GM19452 (cell line): ENCODE data around the gene COL6A6.

Experiments used
- ATAC-seq: cut with Tn5 transposase; IDR thresholded peaks from one replicate; pipeline ENCODE4 v1.9.1; 2021; ENCODE audit not compliant: unreplicated experiment

Gene COL6A6, protein sequence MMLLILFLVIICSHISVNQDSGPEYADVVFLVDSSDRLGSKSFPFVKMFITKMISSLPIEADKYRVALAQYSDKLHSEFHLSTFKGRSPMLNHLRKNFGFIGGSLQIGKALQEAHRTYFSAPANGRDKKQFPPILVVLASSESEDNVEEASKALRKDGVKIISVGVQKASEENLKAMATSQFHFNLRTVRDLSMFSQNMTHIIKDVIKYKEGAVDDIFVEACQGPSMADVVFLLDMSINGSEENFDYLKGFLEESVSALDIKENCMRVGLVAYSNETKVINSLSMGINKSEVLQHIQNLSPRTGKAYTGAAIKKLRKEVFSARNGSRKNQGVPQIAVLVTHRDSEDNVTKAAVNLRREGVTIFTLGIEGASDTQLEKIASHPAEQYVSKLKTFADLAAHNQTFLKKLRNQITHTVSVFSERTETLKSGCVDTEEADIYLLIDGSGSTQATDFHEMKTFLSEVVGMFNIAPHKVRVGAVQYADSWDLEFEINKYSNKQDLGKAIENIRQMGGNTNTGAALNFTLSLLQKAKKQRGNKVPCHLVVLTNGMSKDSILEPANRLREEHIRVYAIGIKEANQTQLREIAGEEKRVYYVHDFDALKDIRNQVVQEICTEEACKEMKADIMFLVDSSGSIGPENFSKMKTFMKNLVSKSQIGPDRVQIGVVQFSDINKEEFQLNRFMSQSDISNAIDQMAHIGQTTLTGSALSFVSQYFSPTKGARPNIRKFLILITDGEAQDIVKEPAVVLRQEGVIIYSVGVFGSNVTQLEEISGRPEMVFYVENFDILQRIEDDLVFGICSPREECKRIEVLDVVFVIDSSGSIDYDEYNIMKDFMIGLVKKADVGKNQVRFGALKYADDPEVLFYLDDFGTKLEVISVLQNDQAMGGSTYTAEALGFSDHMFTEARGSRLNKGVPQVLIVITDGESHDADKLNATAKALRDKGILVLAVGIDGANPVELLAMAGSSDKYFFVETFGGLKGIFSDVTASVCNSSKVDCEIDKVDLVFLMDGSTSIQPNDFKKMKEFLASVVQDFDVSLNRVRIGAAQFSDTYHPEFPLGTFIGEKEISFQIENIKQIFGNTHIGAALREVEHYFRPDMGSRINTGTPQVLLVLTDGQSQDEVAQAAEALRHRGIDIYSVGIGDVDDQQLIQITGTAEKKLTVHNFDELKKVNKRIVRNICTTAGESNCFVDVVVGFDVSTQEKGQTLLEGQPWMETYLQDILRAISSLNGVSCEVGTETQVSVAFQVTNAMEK (N-terminal part only)

DNA sequence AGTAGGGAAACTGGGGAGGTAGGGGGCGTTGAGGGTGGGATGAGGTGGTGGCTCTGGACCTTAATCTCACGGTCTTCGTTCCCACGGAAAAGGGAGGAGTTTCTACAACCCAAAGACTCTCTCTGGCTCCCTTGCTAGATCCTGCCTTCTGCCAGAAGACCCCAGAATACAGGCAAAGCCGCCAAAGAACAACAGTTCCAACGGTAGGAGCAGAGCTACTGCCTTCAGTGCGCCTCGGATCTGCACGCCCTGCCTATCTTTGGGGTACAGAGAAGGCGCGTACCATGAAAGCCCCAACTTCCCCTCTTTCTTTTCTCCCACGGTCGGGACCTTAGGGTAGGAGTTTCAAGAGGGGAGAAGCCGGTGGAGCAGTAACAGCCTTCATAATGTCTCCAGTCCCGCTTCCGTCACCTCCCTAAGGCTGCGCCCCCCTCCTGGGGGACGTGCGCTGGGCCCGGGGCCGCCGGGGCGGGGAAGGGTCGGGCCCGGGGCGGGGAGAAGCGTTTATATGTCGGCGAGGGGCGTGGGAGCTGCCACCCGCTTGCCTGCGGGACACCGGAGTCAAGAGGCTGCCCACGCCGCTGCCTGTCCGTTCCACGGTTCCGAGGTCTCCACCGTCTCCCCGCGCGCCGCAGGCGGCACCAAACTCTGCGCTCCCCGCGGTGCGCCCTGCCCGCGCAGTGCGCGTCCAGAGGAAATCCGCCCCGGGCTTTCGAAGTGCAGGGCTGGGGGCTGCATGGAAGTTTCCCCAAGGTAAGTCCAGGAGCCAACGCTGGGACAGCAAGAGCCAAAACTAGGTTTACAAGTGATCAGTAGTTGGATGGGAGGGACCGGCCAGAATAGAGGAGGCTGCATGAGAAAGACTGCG, at the start of gene COL6A6:
Gene COL6A6 (plus strand): TSS at position 533 of the 868 bp plus-strand sequence. CDS start 43,188 bp downstream, outside the sequence.
- no peak for ATAC-seq

DNA sequence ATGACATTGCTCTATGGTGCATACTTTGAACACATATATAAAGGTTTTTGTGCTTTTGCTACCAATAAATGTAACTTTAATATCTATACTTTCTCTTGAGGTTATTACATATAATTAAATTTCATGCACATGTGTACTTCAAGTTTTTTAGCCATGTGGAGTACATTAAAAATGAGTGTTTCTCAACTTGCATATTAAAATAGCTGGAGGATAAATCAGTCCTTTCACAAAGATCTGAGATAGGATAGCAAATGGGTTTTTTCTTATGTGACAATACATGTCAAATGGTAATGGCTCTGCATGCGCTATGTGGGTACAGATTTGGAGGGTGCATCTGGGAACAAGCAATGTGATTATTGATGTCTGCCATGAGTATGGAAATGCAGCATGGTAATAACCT, 48.7 kb upstream of the COL6A6 start:
- ATAC-seq = no peak

DNA sequence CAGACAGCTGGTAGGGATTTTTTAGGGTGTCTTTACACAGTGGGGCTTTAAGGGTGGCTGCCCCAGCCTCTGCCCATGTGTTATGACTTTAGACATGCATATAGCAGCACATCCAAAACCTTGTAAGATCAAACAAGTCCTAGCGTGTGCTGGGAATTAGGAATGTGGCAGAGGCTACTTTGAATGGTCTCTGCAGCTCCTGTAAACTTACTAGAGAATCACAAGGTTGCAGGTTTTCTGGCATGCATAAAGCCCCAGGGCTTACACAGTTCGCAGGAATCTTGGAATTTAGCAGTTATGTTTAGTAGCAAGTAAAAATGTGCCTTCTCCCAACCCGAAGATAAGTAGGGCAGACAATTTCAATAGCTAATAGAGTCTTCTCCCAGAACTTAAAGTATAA, 46.9 kb upstream of the COL6A6 start:
- no peak for ATAC-seq

DNA sequence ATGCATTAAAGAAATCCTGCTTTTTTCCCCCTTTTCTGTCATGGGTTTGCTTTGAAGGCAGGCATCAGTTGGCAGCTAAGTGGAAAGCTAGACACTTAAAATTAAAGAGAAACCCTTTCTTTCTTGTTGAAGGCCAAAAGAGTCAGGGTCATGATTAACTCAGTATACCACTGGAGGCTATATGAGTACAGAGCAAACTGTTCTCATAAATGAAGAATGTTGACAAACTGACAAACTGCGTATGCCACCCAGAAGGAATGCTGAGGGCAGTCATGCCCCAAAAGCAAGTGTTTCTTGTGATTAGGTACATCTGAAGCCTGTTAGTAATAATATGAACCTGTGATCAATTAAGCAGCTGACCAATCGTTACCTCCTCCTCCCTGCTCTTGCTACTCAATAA, 43.6 kb upstream of the COL6A6 start:
- no peak for ATAC-seq

DNA sequence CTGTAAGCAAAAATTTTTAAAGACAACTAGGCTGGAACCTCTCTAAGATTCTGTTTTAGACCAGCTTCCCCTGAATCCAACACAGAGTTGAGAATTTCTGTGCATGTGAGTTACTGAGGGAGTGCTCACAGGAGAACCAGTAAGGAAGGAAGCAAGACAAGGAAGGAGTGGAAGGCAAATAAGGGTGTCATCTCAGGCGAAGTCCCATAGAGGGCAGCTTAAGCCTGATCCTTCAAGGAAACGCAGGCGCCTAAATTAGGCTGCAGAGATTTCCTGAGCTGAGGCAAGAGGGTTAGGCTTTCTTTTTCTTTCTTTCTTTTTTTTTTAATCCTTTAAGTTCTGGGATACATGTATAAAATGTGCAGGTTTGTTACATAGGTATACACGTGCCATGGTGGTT, 36.2 kb upstream of the COL6A6 start:
- ATAC-seq = no peak

DNA sequence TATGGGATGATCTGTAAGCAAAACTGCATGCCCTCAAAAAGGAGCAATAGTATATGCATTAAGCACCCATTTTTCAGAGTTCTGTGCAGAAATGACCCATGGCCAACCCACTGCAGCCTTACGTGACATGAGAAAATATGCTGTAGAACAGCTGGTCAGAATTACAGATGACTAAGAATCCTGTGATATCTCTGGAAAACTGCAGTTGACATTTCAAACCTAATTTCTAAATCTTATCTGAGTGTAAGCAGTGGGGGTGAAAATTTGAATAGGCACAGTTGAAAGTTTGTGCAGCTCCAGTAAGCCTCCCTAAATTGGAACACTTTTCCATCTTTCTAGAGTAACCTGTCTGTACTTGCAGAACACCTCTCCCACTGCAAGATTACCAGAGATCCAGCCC, 28.7 kb upstream of the COL6A6 start:
- no peak for ATAC-seq

DNA sequence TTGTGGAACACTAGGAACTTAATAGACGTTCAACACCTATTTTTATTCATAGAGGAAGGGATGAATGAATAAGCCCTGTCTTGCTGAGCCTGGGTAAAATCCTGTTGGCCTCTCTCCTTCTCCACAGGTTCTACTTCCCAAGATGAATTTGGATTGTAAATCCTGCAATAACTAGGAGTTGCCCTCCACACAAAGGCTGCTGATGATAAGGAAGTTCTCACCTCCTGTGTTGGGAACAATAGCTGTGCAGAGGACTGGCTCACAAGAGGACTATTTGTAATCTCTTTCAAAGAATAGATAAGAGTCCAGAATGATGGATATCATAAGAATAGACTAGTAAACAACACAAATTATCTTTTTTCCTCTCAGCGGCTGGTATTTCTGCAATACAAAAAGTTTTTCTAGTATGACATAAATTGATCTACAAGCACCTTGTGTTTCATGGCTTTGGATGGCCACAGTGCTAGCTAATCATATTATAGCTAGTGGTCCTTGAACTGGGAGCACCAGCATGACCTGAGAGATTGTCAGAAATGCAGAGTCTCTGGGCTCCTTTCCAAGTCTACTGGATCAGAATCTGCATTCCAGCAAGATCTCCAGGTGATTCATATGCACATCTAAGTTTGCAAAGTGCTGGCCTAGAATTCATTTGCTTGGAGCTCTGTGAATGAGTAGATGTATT, 28.1 kb upstream of the COL6A6 start:
- ATAC-seq = no peak

DNA sequence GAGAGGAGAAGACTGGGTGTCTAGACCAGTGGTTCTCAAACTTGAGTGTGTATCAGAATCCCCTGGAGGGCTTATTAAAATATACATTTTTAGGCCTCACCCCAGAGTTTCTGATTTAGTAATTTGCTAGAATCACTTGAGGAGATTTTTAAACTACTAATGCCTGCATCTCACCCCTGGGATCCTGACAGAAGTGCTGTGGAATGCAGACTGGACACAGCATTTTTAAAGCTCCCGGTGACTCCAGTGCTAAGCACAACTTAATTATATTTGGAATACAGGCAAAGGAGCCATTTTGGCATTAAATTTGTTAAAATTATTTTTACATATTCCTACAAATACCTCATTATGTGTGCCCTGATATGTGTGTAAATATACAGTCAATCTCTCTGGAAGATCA, 26.7 kb upstream of the COL6A6 start:
- ATAC-seq = no peak

DNA sequence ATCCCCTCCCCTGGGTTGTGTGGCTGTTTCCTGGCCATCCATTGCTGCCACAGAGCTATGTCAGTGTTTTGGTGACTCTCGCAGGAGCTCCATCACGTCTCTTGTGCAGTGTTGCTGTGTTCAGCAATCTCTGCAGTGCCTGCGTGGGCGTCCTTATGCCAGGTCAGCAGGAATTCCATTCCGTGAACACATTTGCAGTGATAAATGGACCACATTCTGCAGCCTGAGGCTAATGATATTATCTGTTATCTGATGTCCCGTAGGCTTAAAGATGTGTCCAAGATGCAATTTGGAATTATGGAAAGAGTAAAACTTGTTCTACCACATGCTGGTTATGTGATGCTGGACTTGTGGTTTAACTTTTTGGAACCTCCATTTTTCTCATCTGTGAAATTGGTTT, 25.5 kb upstream of the COL6A6 start:
- ATAC-seq = no peak

DNA sequence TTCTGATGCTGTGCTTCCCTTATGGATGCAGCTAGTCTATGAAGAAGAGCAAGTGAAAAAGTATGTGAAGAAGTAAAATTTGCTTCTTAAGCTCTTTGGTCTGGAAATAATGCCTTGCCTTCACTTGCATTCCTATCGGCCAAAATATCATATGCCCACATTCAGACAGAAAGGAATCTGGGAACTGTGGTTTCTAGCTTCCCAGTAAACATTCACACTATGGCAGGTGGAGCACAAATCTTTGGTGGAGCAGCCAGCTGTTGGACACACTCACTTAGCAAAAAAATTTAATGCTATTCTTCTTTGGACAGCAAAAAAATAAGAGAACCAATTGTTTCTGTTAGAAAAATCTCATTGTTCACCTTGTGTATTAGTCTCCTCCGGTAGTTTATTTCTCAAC, 12.3 kb upstream of the COL6A6 start:
- no peak for ATAC-seq

DNA sequence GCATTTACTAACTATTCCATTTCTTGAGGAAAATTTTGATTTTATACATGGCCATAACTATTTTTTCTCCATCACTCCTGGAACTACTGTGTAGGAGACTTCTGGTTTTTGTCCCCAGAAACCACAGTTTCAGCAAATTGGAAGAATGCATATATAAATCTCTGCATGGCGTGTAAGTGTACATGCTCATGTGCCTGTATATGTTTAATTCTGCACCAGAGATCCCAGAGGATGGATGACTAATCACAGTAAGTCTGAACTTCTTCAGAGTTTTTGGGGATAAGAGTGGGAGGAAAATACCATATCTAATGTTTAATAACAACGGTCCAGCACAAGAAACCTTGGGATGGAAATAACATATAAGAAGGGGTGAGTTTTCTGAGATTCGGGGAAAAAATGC, 10.9 kb upstream of the COL6A6 start:
- no peak for ATAC-seq

DNA sequence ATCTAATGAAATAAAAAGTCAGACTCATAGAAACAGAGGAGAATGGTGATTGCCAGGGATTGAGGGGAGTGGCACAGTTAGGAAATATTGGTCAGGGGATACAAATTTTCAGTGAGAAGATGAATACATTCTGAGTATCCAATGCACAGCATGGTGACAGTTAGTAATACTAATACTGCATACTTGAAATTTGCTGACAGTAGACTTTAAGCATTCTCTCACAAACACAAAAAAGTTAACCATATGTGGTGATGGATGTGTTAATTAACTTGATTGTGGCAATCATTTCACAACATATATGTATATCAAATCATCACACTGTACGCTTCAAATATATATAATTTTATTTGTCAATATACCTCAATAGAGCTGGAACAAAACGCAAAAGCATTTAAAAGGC, 9.2 kb upstream of the COL6A6 start:
- no peak for ATAC-seq

DNA sequence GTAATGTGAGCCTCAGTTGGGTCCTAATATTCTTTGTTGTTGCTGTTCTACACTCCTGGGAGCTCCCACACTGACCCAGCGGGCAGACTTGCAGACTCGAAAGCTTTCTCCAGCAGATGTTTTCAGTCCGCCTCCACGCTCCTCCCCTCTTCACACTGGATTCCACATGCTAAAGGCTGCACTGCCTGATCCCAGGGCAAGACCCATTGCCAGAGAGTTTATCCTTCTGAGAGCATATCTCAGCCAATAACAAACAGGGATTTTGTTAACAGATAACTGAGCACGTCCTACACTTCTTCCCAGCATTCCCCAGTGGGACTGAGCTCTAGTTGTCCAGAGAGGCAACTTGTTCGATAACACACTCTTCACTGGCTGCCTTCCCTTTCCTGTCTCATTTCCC, 8.0 kb upstream of the COL6A6 start:
- no peak for ATAC-seq

DNA sequence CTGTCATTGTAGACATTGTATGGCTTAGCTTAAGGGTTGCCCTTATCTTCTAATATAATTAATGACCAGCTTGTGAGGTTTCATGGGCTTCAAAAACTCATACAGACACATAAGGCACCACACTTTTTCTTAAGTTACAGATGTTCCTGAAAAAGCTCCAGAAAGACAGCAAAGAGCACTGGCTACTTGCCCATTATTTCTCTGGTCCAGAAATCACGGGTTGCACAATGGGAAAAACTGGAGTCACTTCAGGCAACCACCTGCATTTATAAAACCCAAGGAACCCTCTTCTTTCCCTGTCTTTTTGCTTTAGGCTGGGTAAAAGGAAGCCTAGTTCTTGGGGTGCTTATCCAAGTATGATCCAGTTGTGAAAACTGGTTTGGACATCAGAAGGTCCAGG, 2.3 kb upstream of the COL6A6 start:
- ATAC-seq = no peak

DNA sequence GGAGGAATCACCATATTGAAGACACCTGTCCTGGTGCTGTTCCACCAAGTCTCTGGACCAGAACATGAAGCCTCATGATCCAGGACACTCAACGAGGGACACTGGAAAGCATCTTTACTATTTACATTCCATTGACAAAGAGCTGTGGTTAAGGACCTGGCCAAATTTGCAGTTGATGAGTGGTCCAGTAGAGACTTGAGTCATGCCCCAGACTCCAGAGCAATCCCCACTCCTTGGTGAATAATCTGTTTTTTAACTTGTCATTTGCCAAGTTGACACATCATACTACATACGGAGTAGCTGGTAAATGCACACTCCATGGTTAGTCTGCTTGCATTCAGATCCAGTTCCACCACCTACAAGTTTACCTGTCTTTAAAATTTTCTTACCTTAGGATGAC, 1.2 kb upstream of the COL6A6 start:
- ATAC-seq = no peak

DNA sequence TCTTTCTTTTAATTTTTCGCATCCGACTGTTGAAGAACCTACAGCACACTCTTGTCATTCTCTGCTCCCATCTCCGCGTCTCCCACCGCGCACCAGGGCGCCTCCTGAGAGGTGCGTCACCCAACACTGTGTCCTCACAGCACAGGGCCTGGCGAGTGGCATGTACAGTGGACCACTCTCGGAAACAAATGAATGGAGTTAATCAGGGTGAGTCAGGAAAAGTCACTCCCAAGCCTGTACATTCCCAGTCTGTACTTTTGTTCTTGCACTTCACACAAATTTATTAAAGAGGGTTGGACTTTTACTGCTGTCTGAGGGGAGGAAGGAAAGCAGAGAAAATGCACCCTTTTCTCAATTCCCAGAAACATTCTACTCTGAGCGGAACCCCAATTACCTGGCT, 625 bp downstream of the COL6A6 start:
- no peak for ATAC-seq

DNA sequence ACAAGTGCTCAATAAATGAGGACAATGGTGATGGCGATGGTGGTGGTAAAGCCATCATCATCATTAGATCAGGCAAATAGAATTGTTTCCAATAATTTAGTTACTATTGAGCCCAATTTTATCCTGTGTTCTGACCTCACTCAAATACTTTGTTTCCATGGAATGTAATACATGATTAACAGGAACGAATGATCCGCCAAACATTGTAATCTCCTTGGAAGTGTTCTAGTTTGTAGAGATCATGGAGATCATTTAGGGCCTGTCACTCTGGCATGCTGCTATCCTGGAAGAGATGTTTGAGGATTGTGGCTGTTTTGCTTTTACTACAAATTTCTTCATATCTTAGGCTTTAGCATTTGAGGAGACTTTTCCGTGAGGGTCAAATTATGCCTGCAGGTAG, 2.8 kb downstream of the COL6A6 start:
- no peak for ATAC-seq

DNA sequence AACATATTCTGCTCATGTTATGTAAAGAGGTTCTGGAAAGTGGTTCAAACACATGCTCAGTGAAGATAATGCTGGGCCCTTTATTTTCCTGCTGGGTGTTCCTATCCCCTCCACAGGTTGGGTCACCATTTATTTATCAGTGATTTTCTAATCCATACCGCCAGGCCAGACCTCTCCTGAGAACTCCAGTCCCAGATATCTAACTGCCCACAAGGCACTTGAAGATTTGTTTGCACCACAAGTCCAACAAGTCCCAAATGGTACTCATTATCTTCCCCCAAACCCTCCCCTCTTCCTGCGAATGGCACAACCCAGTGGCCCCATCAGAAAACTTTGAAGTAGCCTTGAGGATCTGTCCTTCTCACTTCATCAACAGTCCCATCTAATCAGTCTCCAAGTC, 5.4 kb downstream of the COL6A6 start:
- no peak for ATAC-seq

DNA sequence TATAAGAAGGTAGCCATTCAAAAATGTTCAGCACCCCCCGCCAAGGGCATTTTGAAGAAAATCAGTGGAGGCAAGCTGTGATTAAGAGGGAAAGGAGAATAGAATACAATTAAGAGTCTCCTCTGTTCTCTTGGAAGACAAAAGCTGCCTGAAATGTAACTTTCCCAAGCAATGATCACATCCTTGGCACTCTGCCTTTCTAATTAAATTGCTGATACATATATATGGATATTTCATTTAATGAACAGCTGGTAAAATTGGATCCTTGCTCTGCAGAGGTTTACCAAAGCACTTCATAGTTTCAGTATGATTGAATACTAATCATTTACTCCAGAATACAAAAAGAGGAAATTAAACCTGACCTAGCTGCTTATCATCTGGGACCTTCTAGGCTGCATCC, 10.4 kb downstream of the COL6A6 start:
- no peak for ATAC-seq

DNA sequence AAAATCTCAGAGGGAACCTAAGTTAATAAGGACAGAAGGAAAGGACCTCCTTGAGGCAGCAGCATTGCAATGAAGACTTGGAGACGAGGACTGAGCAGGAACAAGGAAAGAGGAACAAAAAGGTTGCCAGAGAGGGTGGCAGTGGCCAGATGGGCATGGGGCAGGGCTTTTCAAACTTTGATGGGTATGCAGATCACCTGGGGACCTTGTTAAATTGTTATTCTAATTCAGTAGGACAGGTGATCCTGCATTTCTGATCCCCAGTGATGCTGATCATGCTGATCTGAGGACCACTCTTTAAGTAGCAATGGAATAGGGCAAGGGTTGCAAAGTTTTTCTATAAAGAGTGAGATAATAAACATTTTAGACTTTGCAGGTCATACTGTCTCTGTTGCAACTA, 11.1 kb downstream of the COL6A6 start:
- no peak for ATAC-seq
